DND-41 (cell line): ENCODE measurements around the gene HOXD4.

Experiments
- ATAC-seq: fragments of 200-7000 bp; cut with Tn5 transposase; 3 replicates; pipeline ENCODE4 v1.9.1; 2021; ENCODE audit warnings: low read depth; ENCODE audit not compliant: insufficient read depth
- DNase-seq: peaks from one replicate; pipeline ENCODE4 v3.0.0-alpha.2; 2020
- H2AFZ ChIP-seq: 2 replicates; pipeline ENCODE4 v1.6.0; 2012; ENCODE audit warnings: low read depth, low read length
- H3K27ac ChIP-seq: 2 replicates; pipeline ENCODE4 v1.5.1; 2012; ENCODE audit warnings: low read length, inconsistent platforms
- H3K27me3 ChIP-seq: fragments of 200-600 bp; sonication (generic); 2 replicates; pipeline ENCODE4 v1.6.0; 2012; ENCODE audit warnings: low read length, mild to moderate bottlenecking, inconsistent platforms; ENCODE audit not compliant: insufficient read depth, poor library complexity
- H3K36me3 ChIP-seq: 2 replicates; pipeline ENCODE4 v1.5.1; 2012; ENCODE audit warnings: low read length, inconsistent platforms; ENCODE audit not compliant: insufficient read depth
- H3K4me1 ChIP-seq: 2 replicates; pipeline ENCODE4 v1.5.1; 2012; ENCODE audit warnings: mild to moderate bottlenecking, low read length; ENCODE audit not compliant: insufficient read depth
- H3K4me2 ChIP-seq: 2 replicates; pipeline ENCODE4 v1.6.0; 2012; ENCODE audit warnings: mild to moderate bottlenecking, moderate library complexity, low read length, inconsistent platforms; ENCODE audit not compliant: insufficient read depth
- H3K4me3 ChIP-seq, 2 experiments: fragments of 200-600 bp in 1 of 2; shearing (Covaris generic) in 1 of 2; 2 replicates each; pipeline ENCODE4 v1.5.1; 2012 to 2016; ENCODE audit warnings: inconsistent platforms in 2 of 2, low read length in 2 of 2, mild to moderate bottlenecking in 2 of 2, low read depth in 1 of 2, moderate library complexity in 1 of 2
- H3K79me2 ChIP-seq: 2 replicates; pipeline ENCODE4 v1.6.0; 2012; ENCODE audit warnings: low read length, inconsistent platforms; ENCODE audit not compliant: insufficient read depth
- H3K9ac ChIP-seq: 2 replicates; pipeline ENCODE4 v1.6.0; 2012; ENCODE audit warnings: low read depth, mild to moderate bottlenecking, inconsistent platforms, low read length, moderate library complexity
- H3K9me3 ChIP-seq: 2 replicates; pipeline ENCODE4 v1.5.1; 2012; ENCODE audit warnings: low read length, moderate library complexity, mild to moderate bottlenecking, inconsistent platforms; ENCODE audit not compliant: insufficient read depth, severe bottlenecking
- H4K20me1 ChIP-seq: 2 replicates; pipeline ENCODE4 v1.6.0; 2012; ENCODE audit warnings: low read length; ENCODE audit not compliant: insufficient read depth
- EZH2 ChIP-seq: IDR thresholded peaks from 3 replicates; pipeline ENCODE4 v1.6.1; 2012; ENCODE audit warnings: borderline replicate concordance, low read depth, mild to moderate bottlenecking, moderate library complexity, low read length, inconsistent platforms; ENCODE audit not compliant: severe bottlenecking
- TF ChIP-seq, protein P1 (sequence below): IDR thresholded peaks from 2 replicates; pipeline ENCODE4 v1.5.1; 2012; ENCODE audit warnings: borderline replicate concordance, low read length, moderate library complexity, mild to moderate bottlenecking; ENCODE audit not compliant: poor library complexity, severe bottlenecking; ENCODE audit errors: extremely low read depth

HOXD4 gene

DNA sequence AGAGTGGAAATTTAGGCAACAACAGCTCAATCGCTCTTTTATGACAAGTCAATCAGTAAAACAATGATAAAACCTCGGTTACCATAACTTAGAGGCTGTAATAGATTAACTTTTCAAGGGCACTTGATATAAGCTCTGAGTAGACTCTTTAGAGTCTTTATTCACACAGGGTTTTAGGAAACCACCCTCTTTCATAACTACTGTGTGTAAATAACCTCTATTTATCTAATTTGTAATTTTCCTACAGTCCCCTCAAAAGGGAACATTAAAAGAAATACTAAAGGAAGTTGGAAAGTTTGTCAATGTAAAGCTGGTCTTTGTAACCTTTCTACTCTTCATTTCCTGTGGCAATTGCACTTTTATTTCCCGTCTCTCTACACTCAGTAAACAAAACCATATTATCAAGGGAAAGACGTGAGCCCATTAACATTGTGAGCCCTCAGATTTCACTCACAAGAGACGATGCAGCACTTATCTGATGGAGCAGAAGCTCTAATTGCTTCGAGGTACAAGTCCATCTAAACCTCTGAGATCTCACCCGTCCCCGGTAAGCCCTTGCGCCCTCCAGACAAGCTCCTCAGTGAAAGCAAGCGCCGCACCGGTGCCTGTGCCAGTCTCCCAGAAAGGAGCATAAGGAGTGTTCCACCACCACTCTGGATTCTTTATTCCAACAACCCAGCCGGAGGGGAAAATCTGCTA is 36.0 kb downstream of the HOXD4 start:
- TF ChIP-seq EZH2 = no peak
- Histone ChIP-seq H3K4me3 (no peak overlapping the region), H3K9me3 (no peaks in the 10 kb centered on the region), H2AFZ (no peak overlapping the region), H3K27ac (no peak overlapping the region), H3K4me2 (no peak overlapping the region), H3K79me2 (no peaks in the 10 kb centered on the region), H4K20me1 (no peaks in the 10 kb centered on the region), H3K9ac (no peak overlapping the region), H3K27me3 (peaks cover 3% of the 10 kb centered on the region), H3K36me3 (no peaks in the 10 kb centered on the region), H3K4me1 (no peaks in the 10 kb centered on the region)
- DNase-seq = no peak
- ATAC-seq = no peak

DNA sequence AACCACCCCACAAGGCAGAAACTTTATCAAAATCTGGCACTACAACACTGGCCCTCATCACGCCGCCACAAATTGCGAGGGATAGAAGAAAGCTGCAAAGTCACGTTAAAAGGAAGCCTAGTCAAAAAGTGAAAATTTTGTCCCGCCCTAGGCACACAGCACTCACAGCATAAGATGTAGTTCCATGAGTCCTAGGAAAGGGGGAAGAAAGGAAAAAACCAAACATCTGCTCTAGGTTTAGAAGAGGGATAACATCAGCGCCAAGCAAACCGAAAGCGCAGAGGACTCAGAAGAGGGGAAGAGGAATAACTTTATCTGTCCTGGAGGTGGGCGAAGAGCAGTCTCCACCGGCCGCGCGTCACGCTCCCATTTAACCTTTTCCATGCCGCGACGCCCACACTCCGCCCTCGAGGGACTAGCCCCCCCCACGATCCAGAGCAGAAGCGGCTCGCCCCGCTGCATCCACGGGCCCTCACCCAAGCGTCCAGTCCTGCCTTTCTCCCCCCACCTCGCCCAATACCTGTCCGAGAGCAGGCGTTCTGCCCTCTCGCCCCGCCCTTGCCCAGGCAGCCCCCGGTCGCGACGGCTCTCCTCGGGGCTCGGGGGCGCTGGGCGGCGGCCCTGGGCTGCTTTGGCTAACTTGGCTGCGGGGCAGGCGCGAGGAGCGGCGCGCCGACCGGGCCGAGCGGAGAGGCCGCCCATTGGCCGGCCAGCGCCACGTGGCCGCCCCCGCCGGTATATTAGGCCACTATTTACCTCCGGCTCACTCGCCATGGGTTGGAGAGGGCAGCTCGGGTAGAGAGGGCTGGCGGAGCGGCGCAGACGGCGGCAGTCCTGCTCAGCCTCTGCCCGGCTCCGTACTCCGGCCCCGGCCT is 36.8 kb downstream of the HOXD4 start, which contains the start of gene HOXD1:
HOXD1 (plus strand) TSS at position 770 of the 875 bp plus-strand sequence. CDS start 134 bp downstream, outside the sequence.
- no peaks in the 10 kb centered on the region for H4K20me1 ChIP-seq
- H3K36me3 ChIP-seq = no peaks in the 10 kb centered on the region
- H3K4me1 ChIP-seq = no peaks in the 10 kb centered on the region
- H3K9ac ChIP-seq = no peak within 1 kb of the TSS
- H2AFZ ChIP-seq = no peak within 1 kb of the TSS
- no peaks in the 10 kb centered on the region for H3K79me2 ChIP-seq
- peaks cover 7% of the 10 kb centered on the region for H3K27me3 ChIP-seq
- H3K4me3 ChIP-seq = no peak within 1 kb of the TSS
- ATAC-seq (no peak), DNase-seq (no peak)
- no peaks in the 10 kb centered on the region for H3K9me3 ChIP-seq
- H3K4me2 ChIP-seq = no peak within 1 kb of the TSS
- no peak within 1 kb of the TSS for H3K27ac ChIP-seq
- no peak for TF ChIP-seq EZH2
- TF ChIP-seq, protein P1, sequence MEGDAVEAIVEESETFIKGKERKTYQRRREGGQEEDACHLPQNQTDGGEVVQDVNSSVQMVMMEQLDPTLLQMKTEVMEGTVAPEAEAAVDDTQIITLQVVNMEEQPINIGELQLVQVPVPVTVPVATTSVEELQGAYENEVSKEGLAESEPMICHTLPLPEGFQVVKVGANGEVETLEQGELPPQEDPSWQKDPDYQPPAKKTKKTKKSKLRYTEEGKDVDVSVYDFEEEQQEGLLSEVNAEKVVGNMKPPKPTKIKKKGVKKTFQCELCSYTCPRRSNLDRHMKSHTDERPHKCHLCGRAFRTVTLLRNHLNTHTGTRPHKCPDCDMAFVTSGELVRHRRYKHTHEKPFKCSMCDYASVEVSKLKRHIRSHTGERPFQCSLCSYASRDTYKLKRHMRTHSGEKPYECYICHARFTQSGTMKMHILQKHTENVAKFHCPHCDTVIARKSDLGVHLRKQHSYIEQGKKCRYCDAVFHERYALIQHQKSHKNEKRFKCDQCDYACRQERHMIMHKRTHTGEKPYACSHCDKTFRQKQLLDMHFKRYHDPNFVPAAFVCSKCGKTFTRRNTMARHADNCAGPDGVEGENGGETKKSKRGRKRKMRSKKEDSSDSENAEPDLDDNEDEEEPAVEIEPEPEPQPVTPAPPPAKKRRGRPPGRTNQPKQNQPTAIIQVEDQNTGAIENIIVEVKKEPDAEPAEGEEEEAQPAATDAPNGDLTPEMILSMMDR = no peak

DNA sequence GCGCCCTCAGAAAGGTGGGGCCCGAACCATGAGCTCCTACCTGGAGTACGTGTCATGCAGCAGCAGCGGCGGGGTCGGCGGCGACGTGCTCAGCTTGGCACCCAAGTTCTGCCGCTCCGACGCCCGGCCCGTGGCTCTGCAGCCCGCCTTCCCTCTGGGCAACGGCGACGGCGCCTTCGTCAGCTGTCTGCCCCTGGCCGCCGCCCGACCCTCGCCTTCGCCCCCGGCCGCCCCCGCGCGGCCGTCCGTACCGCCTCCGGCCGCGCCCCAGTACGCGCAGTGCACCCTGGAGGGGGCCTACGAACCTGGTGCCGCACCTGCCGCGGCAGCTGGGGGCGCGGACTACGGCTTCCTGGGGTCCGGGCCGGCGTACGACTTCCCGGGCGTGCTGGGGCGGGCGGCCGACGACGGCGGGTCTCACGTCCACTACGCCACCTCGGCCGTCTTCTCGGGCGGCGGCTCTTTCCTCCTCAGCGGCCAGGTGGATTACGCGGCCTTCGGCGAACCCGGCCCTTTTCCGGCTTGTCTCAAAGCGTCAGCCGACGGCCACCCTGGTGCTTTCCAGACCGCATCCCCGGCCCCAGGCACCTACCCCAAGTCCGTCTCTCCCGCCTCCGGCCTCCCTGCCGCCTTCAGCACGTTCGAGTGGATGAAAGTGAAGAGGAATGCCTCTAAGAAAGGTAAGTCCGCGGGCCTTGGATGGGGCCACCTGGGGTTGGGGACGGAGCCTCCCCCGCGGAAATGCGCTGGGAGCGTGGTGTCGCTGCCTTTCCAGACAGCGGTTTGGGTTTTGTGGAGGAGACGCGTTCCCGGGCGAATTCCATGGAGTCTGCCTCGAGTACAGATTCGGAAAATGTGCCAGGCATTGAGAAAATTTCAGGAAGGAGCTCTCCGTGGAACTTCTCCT is 37.7 kb downstream of the HOXD4 start:
- Histone ChIP-seq H3K27ac (no peak overlapping the region), H3K9me3 (no peaks in the 10 kb centered on the region), H3K36me3 (no peaks in the 10 kb centered on the region), H3K9ac (no peak overlapping the region), H3K4me3 (no peak overlapping the region), H3K79me2 (no peaks in the 10 kb centered on the region), H3K4me1 (no peaks in the 10 kb centered on the region), H3K27me3 (peaks cover 10% of the 10 kb centered on the region), H4K20me1 (no peaks in the 10 kb centered on the region), H3K4me2 (no peak overlapping the region), H2AFZ (no peak overlapping the region)
- DNase-seq = no peak
- no peak for ATAC-seq
- no peak for TF ChIP-seq EZH2
- TF ChIP-seq, protein P1 = no peak
